ENCODE measurements around the gene USP13. TPM values are rescaled to one million over a fixed set of nuclear protein-coding genes. Genes with fewer than 3 reads are reported as not detected.

USP13 gene
- total and polyA plus RNA-seq, 2 donors (not counting 1 experiment from before 2014, with no cell fraction given): 1.9 to 13.2 TPM

DNA sequence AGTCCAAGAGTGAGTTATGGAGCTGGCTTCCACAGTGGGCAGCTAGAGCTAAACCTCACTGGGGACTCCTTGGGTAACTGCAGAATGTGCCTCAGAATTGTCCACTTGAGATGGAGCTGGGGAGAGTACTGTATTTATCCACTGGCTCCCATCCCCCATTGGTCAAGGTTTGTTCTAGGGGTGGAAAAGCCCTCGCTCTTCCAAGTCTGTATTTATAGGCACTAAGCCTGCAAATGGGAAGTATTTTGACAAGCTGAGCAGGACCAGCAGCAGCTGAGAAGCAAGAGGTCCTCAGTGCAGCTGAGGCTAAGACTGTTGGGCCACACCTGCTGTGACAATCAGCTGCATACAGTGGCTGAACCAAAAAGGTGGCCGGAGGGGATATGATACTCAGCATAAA is 5.8 kb downstream of the USP13 start:
- Histone ChIP-seq H3K27ac (ENCODE audit: low read length in 2 of 2) (no peak overlapping the region), H3K9me3 (ENCODE audit: control extremely low read depth in 1 of 3, control insufficient read depth in 2 of 3, insufficient read depth in 1 of 3, low read length in 2 of 3) (no peaks in the 10 kb centered on the region), H3K4me2 (replicated peaks; ENCODE audit: low read depth, low read length, poor library complexity, severe bottlenecking) (no peak overlapping the region), H3K9ac (ENCODE audit: low read length) (no peak overlapping the region), H3K27me3 (replicated peaks in 1 of 4; ENCODE audit: control extremely low read depth in 1 of 4, control insufficient read depth in 3 of 4, insufficient read depth in 4 of 4, low read length in 3 of 4) (no peaks in the 10 kb centered on the region), H3K36me3 (replicated peaks in 1 of 2; ENCODE audit: control extremely low read depth in 1 of 2, control insufficient read depth in 1 of 2, extremely low read depth in 1 of 2, insufficient read depth in 2 of 2, low read length in 1 of 2) (no peaks in the 10 kb centered on the region), H3K4me1 (ENCODE audit: control insufficient read depth in 2 of 2, insufficient read depth in 2 of 2, low read length in 2 of 2) (peaks cover 5 to 12% of the 10 kb centered on the region in 2 donors), H4K20me1 (ENCODE audit: control insufficient read depth, insufficient read depth, low read length, poor library complexity, severe bottlenecking) (peaks cover 6% of the 10 kb centered on the region), H3K79me2 (ENCODE audit: control insufficient read depth, insufficient read depth, low read length) (peaks cover 76% of the 10 kb centered on the region), H2AFZ (ENCODE audit: insufficient read depth, low read depth, low read length, poor library complexity, severe bottlenecking) (no peak overlapping the region), H3K4me3 (ENCODE audit: control extremely low read depth in 1 of 5, extremely low read depth in 1 of 5, insufficient read depth in 1 of 5, low read depth in 2 of 5, low read length in 4 of 5) (no peak overlapping the region)
- ATAC-seq (ENCODE audit: low read depth): no peak
- CTCF ChIA-PET: interaction anchor here (1.8 kb wide), 1 partner anchor 9 kb away, joined by 12 read pairs; no protein-coding TSS in a partner anchor
- intact Hi-C loops (cut with micrococcal nuclease): no loop called here
- 71% methylated on average over 1 of the region's 2 CpGs for WGBS (ENCODE audit: insufficient coverage)
- no peak for DNase-seq
- Mint-ChIP-seq H3K9me3 (ENCODE audit: insufficient read depth) (no peaks in the 10 kb centered on the region), H3K4me3 (no peak overlapping the region), H3K27me3 (no peaks in the 10 kb centered on the region), H3K27ac (no peak overlapping the region), H3K4me1 (peaks cover 24% of the 10 kb centered on the region)
- POLR2A ChIA-PET: no interaction called here
- TF ChIP-seq EZH2 (IDR thresholded peaks at IDR 0.05; ENCODE audit: borderline replicate concordance, insufficient read depth, low read depth, low read length, poor library complexity, severe bottlenecking): no peak
- TF ChIP-seq, protein P1, sequence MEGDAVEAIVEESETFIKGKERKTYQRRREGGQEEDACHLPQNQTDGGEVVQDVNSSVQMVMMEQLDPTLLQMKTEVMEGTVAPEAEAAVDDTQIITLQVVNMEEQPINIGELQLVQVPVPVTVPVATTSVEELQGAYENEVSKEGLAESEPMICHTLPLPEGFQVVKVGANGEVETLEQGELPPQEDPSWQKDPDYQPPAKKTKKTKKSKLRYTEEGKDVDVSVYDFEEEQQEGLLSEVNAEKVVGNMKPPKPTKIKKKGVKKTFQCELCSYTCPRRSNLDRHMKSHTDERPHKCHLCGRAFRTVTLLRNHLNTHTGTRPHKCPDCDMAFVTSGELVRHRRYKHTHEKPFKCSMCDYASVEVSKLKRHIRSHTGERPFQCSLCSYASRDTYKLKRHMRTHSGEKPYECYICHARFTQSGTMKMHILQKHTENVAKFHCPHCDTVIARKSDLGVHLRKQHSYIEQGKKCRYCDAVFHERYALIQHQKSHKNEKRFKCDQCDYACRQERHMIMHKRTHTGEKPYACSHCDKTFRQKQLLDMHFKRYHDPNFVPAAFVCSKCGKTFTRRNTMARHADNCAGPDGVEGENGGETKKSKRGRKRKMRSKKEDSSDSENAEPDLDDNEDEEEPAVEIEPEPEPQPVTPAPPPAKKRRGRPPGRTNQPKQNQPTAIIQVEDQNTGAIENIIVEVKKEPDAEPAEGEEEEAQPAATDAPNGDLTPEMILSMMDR (IDR thresholded peaks at IDR 0.05): no peak

DNA sequence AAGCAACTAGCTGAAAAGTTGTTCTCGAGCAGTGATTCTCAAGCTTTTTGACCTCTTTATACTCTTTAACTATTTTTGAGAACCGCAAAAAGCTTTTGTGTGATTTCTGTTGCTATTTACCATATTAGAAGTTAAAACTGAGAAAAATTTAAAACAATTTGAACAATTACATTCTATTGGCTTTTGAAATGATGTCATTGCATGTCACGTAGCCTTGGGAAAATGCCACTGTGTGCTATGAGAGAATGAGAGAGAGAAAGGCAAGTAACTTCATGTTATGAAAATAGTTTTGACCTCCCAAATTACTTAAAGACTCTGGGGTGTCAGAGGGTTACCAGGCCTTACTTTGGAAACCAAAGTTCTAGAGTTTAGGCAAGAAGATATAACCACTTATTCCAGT is 8.0 kb downstream of the USP13 start:
- TF ChIP-seq, protein P1 (IDR thresholded peaks at IDR 0.05): no peak
- TF ChIP-seq EZH2 (IDR thresholded peaks at IDR 0.05; ENCODE audit: borderline replicate concordance, insufficient read depth, low read depth, low read length, poor library complexity, severe bottlenecking): no peak
- H3K4me3 Mint-ChIP-seq: no peak overlapping the region
- Histone ChIP-seq H3K36me3 (replicated peaks in 1 of 2; ENCODE audit: control extremely low read depth in 1 of 2, control insufficient read depth in 1 of 2, extremely low read depth in 1 of 2, insufficient read depth in 2 of 2, low read length in 1 of 2) (no peaks in the 10 kb centered on the region), H3K4me1 (ENCODE audit: control insufficient read depth in 2 of 2, insufficient read depth in 2 of 2, low read length in 2 of 2) (no peaks in the 10 kb centered on the region), H3K27ac (ENCODE audit: low read length in 2 of 2) (no peak overlapping the region), H3K4me2 (replicated peaks; ENCODE audit: low read depth, low read length, poor library complexity, severe bottlenecking) (no peak overlapping the region), H2AFZ (ENCODE audit: insufficient read depth, low read depth, low read length, poor library complexity, severe bottlenecking) (no peak overlapping the region), H3K27me3 (replicated peaks in 1 of 4; ENCODE audit: control extremely low read depth in 1 of 4, control insufficient read depth in 3 of 4, insufficient read depth in 4 of 4, low read length in 3 of 4) (no peaks in the 10 kb centered on the region), H3K79me2 (ENCODE audit: control insufficient read depth, insufficient read depth, low read length) (peaks cover 82% of the 10 kb centered on the region), H4K20me1 (ENCODE audit: control insufficient read depth, insufficient read depth, low read length, poor library complexity, severe bottlenecking) (peaks cover 12% of the 10 kb centered on the region), H3K9me3 (ENCODE audit: control extremely low read depth in 1 of 3, control insufficient read depth in 2 of 3, insufficient read depth in 1 of 3, low read length in 2 of 3) (no peaks in the 10 kb centered on the region), H3K9ac (ENCODE audit: low read length) (no peak overlapping the region), H3K4me3 (ENCODE audit: control extremely low read depth in 1 of 5, extremely low read depth in 1 of 5, insufficient read depth in 1 of 5, low read depth in 2 of 5, low read length in 4 of 5) (no peak overlapping the region)
- H3K4me1 Mint-ChIP-seq: peaks cover 12% of the 10 kb centered on the region
- CTCF ChIA-PET: no interaction called here
- intact Hi-C loops (cut with micrococcal nuclease): no loop called here
- DNase-seq (no peak), ATAC-seq (ENCODE audit: low read depth) (no peak)
- WGBS (ENCODE audit: insufficient coverage): no CpG with 5 or more reads among the region's 3 CpGs
- POLR2A ChIA-PET: no interaction called here
- H3K27ac Mint-ChIP-seq: no peak overlapping the region
- H3K9me3 Mint-ChIP-seq (ENCODE audit: insufficient read depth): no peaks in the 10 kb centered on the region
- no peaks in the 10 kb centered on the region for H3K27me3 Mint-ChIP-seq
